Fibroblast of mammary gland (primary cell): ENCODE measurements around the gene WDR83.

ENCODE experiments used
- DNase-seq: peaks from one replicate; pipeline ENCODE4 v3.0.0-alpha.2; 2010; ENCODE audit warnings: low read depth
- H3K4me3 ChIP-seq: 2 replicates; pipeline ENCODE4 v1.5.1; 2011; ENCODE audit warnings: low read depth, mild to moderate bottlenecking, low read length, moderate library complexity; ENCODE audit not compliant: control insufficient read depth
- TF ChIP-seq, protein P1 (sequence below): conservative IDR thresholded peaks from 2 replicates; pipeline ENCODE4 v1.5.1; 2011; ENCODE audit warnings: low read depth, low read length, inconsistent platforms; ENCODE audit not compliant: control insufficient read depth, insufficient read depth

The WDR83 gene

DNA sequence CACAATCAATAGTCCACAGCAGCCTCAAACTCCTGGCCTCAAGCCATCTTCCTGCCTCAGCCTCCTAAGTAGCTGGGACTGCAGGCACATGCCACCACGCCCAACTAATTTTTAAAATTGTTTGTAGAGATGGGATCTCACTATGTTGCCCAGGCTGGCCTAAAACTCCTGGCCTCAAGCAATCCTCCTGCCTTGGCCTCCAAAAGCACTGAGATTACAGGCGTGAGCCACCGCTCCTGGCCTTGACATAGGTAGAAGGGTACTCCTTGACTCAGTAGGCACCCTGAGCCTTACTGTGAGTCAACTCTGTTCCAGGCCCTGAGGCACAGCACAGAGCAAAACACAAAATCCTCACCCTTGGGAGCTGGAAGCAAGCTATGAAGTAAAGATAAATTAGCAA is 49.3 kb downstream of the WDR83 start:
- no peak for DNase-seq
- TF ChIP-seq, protein P1, sequence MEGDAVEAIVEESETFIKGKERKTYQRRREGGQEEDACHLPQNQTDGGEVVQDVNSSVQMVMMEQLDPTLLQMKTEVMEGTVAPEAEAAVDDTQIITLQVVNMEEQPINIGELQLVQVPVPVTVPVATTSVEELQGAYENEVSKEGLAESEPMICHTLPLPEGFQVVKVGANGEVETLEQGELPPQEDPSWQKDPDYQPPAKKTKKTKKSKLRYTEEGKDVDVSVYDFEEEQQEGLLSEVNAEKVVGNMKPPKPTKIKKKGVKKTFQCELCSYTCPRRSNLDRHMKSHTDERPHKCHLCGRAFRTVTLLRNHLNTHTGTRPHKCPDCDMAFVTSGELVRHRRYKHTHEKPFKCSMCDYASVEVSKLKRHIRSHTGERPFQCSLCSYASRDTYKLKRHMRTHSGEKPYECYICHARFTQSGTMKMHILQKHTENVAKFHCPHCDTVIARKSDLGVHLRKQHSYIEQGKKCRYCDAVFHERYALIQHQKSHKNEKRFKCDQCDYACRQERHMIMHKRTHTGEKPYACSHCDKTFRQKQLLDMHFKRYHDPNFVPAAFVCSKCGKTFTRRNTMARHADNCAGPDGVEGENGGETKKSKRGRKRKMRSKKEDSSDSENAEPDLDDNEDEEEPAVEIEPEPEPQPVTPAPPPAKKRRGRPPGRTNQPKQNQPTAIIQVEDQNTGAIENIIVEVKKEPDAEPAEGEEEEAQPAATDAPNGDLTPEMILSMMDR, result no peak
- H3K4me3 ChIP-seq, result no peak overlapping the region

DNA sequence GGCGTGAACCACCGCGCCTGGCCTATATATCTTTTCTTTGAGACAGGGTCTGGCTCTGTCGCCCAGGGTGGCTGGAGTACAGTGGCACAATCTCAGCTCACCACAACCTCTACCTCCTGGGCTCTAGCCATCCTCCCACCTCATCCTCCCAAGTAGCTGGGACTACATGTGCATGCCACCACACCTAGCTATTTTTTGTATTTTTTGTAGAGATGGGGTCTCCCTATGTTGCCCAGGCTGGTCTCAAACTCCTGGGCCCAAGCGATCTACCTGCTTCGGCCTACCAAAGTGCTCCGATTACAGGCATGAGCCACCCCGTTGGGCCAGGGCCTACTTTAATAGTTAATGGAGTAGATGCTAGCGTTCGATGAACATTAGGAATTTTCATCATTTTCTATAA is 53.7 kb downstream of the WDR83 start:
- TF ChIP-seq, protein P1, result no peak
- DNase-seq, result no peak
- peak overlapping the region; percentile 93 for H3K4me3 ChIP-seq

DNA sequence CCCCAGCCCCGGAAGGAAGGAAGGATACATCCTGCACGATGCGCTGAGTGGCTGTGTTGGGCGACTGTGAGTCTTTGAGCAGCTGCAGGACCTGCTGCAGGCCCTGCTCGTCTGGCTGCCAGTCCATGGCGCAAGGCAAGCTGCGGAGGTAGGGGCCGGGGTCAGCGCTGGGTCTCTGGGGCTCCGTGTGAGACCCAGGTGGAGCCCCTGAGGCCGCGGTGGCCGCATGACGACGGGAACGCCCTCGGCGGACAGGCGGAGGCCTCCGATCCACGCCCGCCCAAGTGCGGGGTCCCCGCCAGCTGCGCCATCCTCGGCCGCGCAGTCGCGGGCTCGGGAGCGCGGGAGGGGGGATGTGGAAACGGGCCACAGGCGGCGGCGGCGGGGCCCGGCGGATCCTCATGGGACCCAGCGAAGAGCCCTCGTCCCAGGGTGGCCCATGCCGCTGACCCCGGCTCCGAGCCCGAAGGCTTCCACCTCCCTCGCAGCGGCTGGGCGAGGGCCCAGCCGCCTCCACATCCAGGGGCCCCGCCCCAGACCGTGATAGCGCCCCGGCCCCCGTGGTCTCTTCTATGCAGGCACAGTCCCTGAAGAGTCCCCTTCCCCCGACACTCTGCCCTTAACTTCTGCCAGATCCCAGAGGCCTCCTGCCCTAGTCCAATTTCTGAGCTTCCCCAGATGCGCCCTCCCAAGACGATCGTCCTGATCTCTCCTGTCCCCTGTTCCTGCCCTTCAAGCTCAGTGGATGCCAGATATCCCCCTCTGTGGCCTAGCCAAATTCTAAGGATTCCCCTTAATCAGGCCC is 54.4 kb downstream of the WDR83 start:
- no peak for DNase-seq
- peak overlapping the region; percentile 93 for H3K4me3 ChIP-seq
- TF ChIP-seq, protein P1, result no peak

DNA sequence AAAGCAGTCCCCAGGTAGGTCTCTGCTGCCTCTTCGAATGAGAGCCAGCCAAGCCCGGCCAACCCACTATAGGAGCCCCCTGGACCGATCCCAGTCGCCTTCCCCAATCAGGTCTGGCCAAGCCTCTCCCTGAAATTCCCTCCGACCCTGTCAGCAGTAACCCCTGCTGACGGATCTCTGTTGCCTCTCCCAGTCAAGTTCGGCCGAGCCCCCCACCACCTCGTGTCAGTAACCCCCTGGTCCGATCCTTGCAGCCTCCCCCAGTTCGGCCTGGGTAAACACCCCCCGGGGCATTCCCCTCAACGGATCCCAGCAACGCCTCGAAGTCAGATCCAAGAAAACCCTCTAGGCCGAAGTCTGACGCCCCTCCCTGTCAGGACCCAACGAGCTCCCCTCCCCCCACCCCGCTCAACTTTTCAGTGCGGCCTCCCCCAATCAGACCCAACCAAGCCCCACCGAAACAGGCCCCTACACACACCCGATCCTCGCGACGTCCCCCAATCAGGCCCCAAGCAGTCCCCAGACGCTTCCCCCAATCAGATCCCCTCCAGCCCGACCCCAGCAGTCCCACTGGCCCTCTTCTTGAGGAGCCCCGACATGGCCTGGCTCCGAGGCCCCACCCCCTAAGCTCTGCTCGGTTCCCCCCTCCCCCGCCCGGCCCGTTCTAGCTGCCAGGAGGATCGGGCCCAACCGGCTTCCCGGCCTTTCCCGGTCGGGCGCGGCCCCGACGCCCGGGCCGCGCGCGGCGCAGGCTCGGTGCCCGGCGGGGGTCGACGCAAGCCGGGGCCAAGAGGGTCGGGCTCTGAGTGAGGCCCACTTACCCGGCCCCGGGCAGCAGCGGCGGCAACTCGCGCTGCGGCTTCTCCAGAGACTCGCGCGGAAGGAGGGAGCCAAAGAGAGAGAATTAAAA is 55.3 kb downstream of the WDR83 start:
- peak overlapping the region; percentile 93 for H3K4me3 ChIP-seq
- peak; percentile 64 for DNase-seq
- TF ChIP-seq, protein P1, result no peak

DNA sequence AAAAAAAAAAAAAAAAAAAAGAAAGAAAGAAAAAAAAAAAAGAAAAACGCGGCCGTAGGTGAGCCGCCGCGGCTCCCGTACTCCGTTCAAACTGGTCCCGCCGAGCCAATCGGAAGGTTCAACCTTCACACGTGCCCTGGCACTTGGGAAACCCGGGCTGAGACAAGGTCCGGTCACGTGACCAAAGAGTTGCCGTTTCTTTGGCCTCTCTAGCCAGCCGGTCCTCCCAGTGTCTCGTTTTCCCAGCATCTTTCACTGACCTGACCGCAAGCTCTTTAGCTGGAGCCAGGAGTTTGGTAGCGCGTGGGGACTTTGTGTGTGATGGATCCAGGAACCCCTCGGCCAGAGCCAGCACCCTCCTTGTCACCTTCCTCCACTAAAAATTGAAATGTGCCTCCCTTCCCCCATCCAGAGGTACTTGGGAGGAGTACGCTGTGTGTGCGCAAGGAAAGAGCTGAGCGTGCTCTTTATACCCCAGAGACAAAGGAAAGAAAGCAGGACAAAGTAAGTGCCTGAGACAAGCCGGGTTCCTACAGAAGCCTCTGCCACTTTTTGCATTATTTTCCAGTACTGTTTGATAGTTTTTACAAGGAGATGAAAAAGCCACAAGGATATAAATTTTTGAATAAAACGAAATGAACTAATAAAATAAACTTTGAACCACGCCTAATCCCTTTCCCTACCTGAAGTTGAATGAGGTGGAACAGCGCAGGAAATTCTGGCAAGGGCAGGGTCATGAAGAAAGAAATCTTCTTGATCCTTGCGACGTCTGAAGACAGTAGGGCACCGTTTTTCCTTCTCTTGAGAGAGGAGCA is 56.2 kb downstream of the WDR83 start:
- peak; percentile 100 for DNase-seq
- peak overlapping the region; percentile 93 for H3K4me3 ChIP-seq
- TF ChIP-seq, protein P1, result no peak

DNA sequence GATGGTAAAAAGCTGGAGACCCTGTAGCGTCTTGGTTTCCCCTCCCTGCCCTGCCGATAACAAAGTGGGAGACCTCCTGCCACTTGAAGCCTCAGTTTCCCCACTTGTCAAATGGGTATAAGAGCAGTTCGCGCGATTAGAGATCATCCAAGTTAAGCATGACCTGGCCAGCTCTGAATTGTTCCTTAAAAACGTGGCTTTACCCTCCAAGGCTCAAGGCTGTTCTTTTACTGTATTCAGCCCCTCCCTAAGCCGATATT is 56.7 kb downstream of the WDR83 start:
- H3K4me3 ChIP-seq, result peak overlapping the region; percentile 93
- peak; percentile 14 for DNase-seq
- TF ChIP-seq, protein P1, result no peak
